Caki2 (cell line): Measurements from ENCODE around the gene C1orf185. TPM values are rescaled to one million over a fixed set of nuclear protein-coding genes. Genes with fewer than 3 reads are reported as not detected.
"Not testable (repeated sequence)": the region's sequence is repeated elsewhere in the genome, so short reads cannot be mapped to it uniquely, and the experiment has no call there.

Experiments used
- DNase-seq: peaks from one replicate; pipeline ENCODE4 v3.0.0-alpha.2; 2015; ENCODE audit warnings: low read depth
- in situ Hi-C: cut with HindIII; loops from 2 replicates; pipeline ENCODE4 v1.10.0; 2016; ENCODE audit warnings: low sequenced_read_pairs, low pct_unique_long_range_greater_than_20kb, mixed read lengths
- total RNA-seq: library from RNA; depleted of rRNA; stranded (reverse); fragments of >200 nt; shearing (Covaris generic); gene quantifications from 2 replicates; pipeline ENCODE4 v1.2.3, GENCODE V29; 2014; ENCODE audit warnings: low replicate concordance

The C1orf185 gene
- total RNA-seq, 1 experiment from 2014 or later = not detected

DNA sequence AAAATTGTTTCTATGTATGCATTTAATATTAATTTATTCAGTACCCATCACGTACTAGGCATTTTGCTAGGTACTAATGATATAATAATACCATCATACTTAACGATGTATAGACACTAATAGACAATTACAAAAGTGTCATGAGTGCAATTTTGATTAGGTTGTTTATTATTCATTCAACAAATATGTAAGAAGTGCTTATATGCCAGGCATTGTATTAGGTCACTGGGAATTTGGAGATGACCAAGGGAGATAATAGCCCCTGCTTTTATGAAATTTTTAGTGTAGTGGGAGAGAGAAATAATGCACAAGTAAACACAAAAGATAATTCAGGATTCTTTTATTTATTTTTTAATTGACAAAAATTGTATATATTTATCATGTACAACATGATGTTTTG, 18.6 kb downstream of the C1orf185 start:
- DNase-seq = no peak
- in situ Hi-C loops = no loop called here

DNA sequence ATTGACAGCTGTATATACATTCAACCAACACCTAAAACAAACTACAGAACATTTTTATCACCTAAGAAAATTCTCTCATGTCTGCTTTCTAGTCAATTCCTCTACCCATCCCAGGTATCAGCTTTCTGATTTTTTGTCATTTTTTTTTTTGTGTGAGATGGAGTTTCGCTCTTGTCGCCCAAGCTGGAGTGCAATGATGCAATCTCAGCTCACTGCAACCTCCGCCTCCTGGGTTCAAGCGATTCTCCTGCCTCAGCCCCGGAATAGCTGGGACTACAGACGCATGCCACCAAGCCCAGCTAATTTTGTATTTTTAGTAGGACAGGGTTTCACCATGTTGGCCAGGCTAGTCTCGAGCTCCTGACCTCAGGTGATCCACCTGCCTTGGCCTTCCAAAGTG, 25.1 kb downstream of the C1orf185 start:
- not testable (repeated sequence) for DNase-seq

DNA sequence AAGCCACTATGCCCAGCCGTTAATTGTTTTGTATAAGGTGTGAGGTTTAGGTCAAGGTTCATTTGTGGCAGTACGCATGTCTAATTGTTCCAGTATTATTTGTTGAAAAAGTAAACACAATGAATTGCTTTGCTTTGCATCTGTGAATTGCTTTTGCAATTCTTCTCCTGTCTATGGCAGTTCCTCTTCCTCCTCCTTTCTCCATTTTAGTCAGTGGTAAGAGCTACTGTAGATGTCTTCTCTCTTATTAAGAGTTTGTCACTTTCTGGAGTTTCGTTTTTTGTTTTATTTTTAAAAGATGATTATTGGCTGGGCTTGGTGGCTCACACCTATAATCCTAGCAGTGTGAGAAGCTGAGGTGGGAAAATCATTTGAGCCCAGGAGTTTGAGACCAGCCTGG, 29.2 kb downstream of the C1orf185 start:
- in situ Hi-C loops = no loop called here
- no peak for DNase-seq

More for the DNA sequence above, 25.1 kb downstream of the C1orf185 start:
- in situ Hi-C loops = not testable (repeated sequence)

DNA sequence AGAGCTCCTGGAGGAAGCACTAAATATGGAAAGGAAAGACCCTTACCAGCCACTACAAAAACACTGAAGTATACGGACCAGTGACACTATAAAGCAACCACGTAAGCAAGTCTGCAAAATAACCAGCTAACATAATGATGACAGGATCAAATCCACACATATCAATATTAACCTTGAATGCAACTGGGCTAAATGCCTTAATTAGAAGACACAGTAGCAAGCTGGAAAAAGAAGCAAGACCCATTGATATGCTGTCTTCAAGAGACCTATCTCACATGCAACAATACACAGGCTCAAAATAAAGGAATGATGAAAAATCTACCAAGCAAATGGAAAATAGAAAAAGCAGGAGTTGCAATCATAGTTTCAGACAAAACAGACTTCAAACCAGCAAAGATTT, 31.0 kb downstream of the C1orf185 start:
- DNase-seq = no peak
- in situ Hi-C loops = no loop called here

GRCh38 chr1:51137696-51138095, 35.7 kb downstream of the C1orf185 start:
- DNase-seq, in situ Hi-C loops: not testable (repeated sequence)

DNA sequence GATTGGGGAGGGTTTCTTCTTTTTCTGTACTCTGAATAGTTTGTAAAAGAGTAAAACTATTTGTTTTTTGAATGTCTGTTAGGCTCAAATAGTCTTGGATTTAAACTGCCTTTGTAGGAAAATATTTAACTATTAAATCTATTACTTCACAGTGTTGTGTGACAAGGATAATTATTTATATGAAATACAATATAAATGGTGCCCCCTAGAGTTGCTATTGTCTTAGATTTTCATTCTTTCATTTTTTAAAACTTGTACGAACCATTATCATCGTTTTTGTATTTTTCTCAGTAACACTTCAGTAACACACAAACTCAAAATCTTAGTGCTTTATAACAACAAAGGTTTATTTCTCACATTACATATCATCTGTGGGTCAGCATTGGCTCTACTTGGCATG, 37.4 kb downstream of the C1orf185 start:
- DNase-seq = no peak
- in situ Hi-C loops = no loop called here

DNA sequence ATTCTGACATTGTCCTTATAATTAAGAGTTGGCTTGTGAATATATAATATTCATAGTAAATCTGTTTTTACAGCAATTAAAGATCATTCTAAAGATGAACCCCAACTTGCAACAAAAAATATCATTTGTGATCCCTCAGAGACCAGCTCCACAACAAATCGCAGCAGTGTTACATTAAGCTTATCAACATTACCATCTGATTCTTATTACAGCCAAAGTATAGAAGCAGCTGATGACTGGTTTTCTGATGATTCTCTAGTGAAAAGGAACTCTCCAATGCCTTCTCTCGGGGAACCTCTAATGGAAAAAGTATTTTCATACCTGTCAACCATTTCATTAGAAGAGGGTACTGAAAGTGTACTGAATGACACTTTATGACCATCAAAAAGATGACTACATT, 45.4 kb downstream of the C1orf185 start:
- in situ Hi-C loops = no loop called here
- DNase-seq = no peak

GRCh38 chr1:51154776-51155175, 52.7 kb downstream of the C1orf185 start:
- no peak for DNase-seq
- in situ Hi-C loops = no loop called here

DNA sequence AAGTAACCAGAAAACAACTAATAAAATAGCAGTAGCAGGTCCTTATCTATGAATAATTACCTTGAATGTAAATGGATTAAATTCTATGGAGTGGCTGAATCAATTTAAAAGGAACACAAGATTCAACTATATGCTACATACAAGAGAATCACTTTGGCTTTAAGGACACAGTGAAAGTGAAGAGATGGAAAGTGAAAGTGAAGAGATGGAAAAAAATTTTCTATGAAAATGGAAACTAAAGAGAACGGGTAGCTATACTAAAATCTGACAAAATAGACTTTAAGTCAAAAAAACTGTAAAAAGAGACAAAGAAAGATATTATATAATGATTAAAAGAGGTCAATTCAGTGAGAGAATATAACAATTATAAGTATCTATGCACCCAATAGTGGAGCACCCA, 54.7 kb downstream of the C1orf185 start:
- DNase-seq = no peak
- in situ Hi-C loops = no loop called here

GRCh38 chr1:51157395-51157794, 55.4 kb downstream of the C1orf185 start:
- in situ Hi-C loops = no loop called here
- DNase-seq = no peak

GRCh38 chr1:51158263-51158662, 56.2 kb downstream of the C1orf185 start:
- in situ Hi-C loops = no loop called here
- DNase-seq = no peak

- DNase-seq, in situ Hi-C loops: not testable (repeated sequence)
Measured at GRCh38 chr1:51162560-51162959, 60.5 kb downstream of the C1orf185 start.

DNA sequence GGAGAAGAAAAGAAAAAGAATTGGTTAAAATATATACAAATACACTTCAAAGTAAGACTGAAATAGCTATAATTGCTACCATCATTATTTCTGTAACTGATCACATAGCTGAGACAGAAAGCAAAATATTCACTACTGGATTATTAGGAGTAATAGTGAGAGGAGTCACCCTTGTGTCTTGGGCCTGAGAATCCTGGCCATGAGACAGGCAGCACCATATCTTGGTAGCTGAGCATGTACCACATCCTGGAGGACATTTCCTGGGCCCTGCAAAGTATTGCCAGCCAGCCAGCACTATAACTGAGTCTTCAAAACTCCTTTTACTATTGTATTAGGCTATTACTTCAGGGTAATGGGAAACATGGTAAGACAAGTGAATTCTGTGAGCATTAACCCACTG, 63.5 kb downstream of the C1orf185 start:
- DNase-seq = no peak
- in situ Hi-C loops = no loop called here

DNA sequence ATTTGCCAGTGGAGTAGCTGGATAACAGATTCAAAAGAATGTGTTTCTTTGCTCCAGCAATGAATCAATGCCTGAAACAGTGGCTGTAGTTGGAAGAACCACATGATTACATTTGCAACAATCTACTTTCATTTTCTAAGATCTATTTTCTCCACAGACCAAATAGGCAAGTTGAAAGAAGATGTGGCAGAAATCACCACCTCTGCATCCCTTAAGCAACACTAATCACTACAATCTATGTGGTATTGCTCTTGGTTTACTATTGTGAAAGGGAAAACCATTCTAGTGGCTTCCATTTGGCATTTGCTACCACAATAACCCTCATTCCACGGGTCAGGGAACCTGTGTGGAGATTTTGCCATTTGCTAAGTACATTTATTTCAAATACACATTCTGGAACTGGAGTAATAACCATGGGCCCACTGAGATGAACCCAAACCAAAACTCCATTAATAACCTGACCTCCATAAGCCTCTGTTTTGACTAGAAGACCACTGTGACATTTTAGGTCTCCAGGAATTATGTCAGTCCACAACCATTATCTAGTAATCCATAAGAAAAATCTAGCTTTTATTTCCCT, 66.3 kb downstream of the C1orf185 start:
- DNase-seq = no peak
- in situ Hi-C loops = no loop called here

- no peak for DNase-seq
- in situ Hi-C loops = no loop called here
Measured at GRCh38 chr1:51168936-51169335, 66.9 kb downstream of the C1orf185 start.

DNA sequence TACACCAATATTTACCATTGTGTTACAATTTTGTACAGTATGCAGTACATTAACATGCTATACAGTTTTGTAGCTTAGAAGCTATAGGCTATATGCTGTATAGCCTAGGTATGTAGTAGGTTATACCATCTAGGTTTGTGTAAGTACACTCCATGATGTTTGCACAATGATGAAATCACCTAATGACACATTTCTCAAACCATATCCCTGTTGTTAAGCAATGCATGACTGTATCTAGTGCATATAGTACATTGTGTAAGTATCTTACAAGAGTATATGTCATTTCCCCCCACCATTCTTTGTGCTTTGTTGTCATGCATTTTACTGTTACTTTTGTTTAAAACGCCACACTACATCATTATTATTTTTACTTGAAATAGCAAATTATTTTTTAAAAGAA, 68.3 kb downstream of the C1orf185 start:
- in situ Hi-C loops = no loop called here
- DNase-seq = no peak

DNA sequence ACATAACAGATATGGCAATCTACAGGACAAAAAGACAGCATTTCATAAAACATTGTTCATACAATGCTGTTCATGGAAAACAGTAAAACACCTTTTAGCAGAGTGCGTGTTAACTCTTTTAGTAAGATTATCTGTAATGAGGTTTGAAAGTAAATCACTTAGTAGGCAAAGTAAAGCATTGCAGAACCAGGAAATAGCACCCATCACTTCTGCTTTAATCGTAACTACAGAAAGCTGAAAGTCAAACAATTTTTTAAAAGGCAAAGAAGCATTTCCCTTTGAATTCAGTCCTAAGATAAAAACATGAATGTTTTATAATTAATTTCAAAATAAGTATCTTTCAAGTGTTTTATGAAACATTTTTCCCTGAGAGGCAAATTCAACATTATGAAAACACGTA, 70.8 kb downstream of the C1orf185 start:
- DNase-seq = no peak
- in situ Hi-C loops = no loop called here

DNA sequence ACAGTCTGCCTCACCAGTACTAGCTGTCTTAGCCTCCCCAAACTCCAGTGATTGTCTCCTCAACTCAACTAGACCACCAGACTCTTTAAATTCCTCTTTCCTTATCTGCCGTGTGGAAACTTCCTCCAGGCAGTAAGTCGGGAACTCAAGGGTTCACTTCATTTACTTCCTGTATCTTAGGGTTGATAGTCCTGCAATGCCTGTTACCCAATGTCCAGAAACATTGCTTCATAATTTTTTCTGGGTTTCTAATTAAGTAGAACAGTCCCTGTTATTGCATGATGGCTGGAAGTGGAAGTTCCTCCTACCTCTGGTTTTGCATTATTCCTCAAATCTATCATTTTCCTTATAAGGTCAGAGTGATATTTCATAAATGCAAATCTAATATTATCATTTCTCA, 73.2 kb downstream of the C1orf185 start:
- no peak for DNase-seq
- in situ Hi-C loops = no loop called here

DNA sequence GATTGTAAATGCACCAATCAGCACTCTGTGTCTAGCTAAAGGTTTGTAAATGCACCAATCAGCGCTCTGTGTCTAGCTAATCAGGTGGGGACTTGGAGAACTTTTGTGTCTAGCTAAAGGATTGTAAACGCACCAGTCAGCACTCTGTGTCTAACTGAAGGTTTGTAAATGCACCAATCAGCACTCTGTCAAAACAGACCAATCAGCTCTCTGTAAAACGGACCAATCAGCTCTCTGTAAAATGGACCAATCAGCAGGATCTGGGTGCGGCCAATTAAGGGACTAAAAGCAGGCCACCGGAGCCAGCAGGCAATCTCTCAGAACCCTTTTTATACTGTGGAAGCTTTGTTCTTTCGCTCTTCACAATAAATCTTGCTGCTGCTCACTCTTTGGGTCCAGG, 76.0 kb downstream of the C1orf185 start:
- in situ Hi-C loops, DNase-seq: not testable (repeated sequence)

GRCh38 chr1:51188230-51188629, 86.2 kb downstream of the C1orf185 start:
- no peak for DNase-seq
- in situ Hi-C loops = no loop called here
